Measurements from ENCODE around the gene GOLGA2. TPM values are rescaled to one million over a fixed set of nuclear protein-coding genes. Genes with fewer than 3 reads are reported as not detected.

GOLGA2 gene
- total RNA-seq, 2 donors from 2014 or later: 88.6 to 92.2 TPM

- Histone ChIP-seq H3K9me3 (no peaks in the 10 kb centered on the region), H3K27ac (no peak overlapping the region), H3K27me3 (no peaks in the 10 kb centered on the region), H3K36me3 (no peaks in the 10 kb centered on the region), H3K9ac (ENCODE audit: low read depth in 2 of 2, low read length in 2 of 2) (no peak overlapping the region), H3K4me1 (no peaks in the 10 kb centered on the region), H3K4me3 (no peak overlapping the region)
- no peak for DNase-seq
- intact Hi-C loops (cut with DNase I): no loop called here
- TF ChIP-seq, protein P1, sequence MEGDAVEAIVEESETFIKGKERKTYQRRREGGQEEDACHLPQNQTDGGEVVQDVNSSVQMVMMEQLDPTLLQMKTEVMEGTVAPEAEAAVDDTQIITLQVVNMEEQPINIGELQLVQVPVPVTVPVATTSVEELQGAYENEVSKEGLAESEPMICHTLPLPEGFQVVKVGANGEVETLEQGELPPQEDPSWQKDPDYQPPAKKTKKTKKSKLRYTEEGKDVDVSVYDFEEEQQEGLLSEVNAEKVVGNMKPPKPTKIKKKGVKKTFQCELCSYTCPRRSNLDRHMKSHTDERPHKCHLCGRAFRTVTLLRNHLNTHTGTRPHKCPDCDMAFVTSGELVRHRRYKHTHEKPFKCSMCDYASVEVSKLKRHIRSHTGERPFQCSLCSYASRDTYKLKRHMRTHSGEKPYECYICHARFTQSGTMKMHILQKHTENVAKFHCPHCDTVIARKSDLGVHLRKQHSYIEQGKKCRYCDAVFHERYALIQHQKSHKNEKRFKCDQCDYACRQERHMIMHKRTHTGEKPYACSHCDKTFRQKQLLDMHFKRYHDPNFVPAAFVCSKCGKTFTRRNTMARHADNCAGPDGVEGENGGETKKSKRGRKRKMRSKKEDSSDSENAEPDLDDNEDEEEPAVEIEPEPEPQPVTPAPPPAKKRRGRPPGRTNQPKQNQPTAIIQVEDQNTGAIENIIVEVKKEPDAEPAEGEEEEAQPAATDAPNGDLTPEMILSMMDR (IDR thresholded peaks at IDR 0.05): no peak
These were observed 38.9 kb upstream of the GOLGA2 start for GRCh38 chr9:128314697-128315096.

DNA sequence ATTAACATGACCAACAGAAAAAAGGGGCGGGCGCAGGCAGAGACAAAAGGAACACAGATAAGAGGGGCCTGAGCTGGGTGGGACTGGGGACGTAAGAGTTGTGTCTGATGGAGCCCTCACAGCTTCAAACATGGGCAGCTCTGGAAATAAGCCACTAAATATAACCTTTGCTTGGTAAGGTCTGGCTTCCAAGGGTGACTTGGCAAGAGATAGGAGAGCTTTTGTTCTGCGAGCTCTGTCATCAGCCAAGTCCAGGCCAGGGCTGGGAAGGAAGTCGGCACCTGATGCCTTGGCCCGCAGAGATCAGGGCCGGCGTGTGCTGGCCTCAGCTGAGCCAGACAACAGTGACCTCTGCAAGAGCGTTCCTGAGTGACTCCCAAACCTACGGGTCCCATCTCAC, 34.7 kb upstream of the GOLGA2 start:
- no peak for DNase-seq
- Histone ChIP-seq H3K4me3 (no peak overlapping the region), H3K36me3 (no peaks in the 10 kb centered on the region)

GRCh38 chr9:128309551-128309950, 33.7 kb upstream of the GOLGA2 start:
- Histone ChIP-seq H3K9me3 (no peaks in the 10 kb centered on the region), H3K4me3 (no peak overlapping the region), H3K9ac (ENCODE audit: low read depth in 2 of 2, low read length in 2 of 2) (no peak overlapping the region), H3K27me3 (no peaks in the 10 kb centered on the region), H3K4me1 (no peaks in the 10 kb centered on the region), H3K27ac (no peak overlapping the region), H3K36me3 (no peaks in the 10 kb centered on the region)
- intact Hi-C loops (cut with DNase I): no loop called here
- TF ChIP-seq, protein P1 (IDR thresholded peaks at IDR 0.05): no peak
- DNase-seq: no peak

More for the DNA sequence above, 34.7 kb upstream of the GOLGA2 start:
- TF ChIP-seq, protein P1 (IDR thresholded peaks at IDR 0.05): no peak
- H3K27ac ChIP-seq: no peak overlapping the region
- H3K4me1 ChIP-seq: no peaks in the 10 kb centered on the region
- H3K9me3 ChIP-seq: no peaks in the 10 kb centered on the region
- H3K9ac ChIP-seq (ENCODE audit: low read depth in 2 of 2, low read length in 2 of 2): no peak overlapping the region
- no peaks in the 10 kb centered on the region for H3K27me3 ChIP-seq
- intact Hi-C loops (cut with DNase I): no loop called here

DNA sequence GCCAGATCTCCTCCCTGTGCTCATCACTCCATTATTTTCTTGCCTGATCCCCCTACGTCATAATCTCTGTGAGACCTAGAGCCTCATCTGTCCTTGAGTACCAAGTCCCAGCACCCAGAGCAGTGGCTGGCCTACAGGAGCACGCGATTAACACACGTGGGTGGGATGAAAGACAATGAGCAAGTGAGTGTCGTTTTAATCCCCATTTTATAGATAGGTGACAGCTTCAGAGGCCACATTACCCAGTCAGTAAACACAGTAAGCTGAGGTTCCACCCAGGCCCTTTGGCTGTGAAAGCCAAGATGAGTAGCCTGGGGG, 29.1 kb upstream of the GOLGA2 start:
- H3K9me3 ChIP-seq: no peaks in the 10 kb centered on the region
- H3K27ac ChIP-seq: no peak overlapping the region
- H3K4me3 ChIP-seq: no peak overlapping the region
- no peak for DNase-seq
- H3K9ac ChIP-seq (ENCODE audit: low read depth in 2 of 2, low read length in 2 of 2): no peak overlapping the region
- no peaks in the 10 kb centered on the region for H3K27me3 ChIP-seq
- H3K36me3 ChIP-seq: no peaks in the 10 kb centered on the region
- intact Hi-C loops (cut with DNase I): no loop called here
- H3K4me1 ChIP-seq: no peaks in the 10 kb centered on the region
- TF ChIP-seq, protein P1 (IDR thresholded peaks at IDR 0.05): no peak

- H3K27me3 ChIP-seq: no peaks in the 10 kb centered on the region
- H3K4me1 ChIP-seq: no peaks in the 10 kb centered on the region
- intact Hi-C loops (cut with DNase I): no loop called here
- TF ChIP-seq, protein P1 (IDR thresholded peaks at IDR 0.05): no peak
- no peak overlapping the region for H3K4me3 ChIP-seq
- DNase-seq: no peak
- no peak overlapping the region for H3K9ac ChIP-seq (ENCODE audit: low read depth in 2 of 2, low read length in 2 of 2)
- H3K9me3 ChIP-seq: no peaks in the 10 kb centered on the region
- H3K36me3 ChIP-seq: no peaks in the 10 kb centered on the region
- no peak overlapping the region for H3K27ac ChIP-seq
These were observed 28.5 kb upstream of the GOLGA2 start for GRCh38 chr9:128304136-128304970.
